ENCODE measurements around the gene MAFG. TPM values are rescaled to one million over a fixed set of nuclear protein-coding genes. Genes with fewer than 3 reads are reported as not detected.

The MAFG gene
- total and polyA plus RNA-seq, 2 of the 13 experiments (the other 11 are each of a cell fraction or from before 2014, with no cell fraction given), result 14.5 to 20.0 TPM

DNA sequence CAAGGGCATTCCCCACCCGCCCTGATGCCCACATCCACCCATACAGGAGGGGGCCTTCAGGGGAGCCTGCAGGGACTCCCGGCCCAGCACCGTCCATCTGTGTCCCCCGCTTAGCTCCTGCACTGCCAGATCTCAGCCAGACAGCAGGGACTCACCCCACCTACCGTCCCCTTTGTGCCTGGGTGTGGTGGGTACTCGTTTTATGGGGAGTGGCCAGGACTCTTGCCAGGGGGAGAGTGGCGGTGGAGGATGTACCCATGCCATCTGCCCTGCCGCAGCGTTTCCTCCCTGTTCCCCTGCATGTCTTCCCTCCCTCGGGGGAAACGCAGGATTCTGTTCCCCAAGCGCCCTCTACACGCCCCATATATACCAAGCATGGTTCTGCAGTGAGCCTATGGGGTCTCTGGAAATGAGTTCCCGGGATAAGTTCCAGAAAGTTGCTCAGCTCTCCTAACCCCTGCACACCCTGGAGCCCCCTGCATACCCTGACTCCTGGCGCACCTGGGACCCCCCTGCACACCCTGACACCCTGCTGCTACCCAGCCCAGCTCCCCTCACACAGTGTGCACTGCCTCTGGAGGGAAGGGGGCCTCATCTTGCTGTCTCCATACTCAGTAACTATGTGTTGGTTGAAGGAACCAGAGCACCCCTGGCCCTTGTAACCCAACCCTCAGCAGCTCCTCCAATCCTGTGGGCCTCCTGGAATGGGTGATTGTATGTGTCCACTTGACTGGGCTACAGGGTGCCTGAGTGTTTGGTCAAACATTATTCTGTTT is 4.2 kb upstream of the MAFG start (continued):
- TF ChIP-seq, protein P1, sequence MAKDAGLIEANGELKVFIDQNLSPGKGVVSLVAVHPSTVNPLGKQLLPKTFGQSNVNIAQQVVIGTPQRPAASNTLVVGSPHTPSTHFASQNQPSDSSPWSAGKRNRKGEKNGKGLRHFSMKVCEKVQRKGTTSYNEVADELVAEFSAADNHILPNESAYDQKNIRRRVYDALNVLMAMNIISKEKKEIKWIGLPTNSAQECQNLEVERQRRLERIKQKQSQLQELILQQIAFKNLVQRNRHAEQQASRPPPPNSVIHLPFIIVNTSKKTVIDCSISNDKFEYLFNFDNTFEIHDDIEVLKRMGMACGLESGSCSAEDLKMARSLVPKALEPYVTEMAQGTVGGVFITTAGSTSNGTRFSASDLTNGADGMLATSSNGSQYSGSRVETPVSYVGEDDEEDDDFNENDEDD (CRISPR knock-in tag; IDR thresholded peaks at IDR 0.05; ENCODE audit: borderline replicate concordance), result peak; percentile 20; the same call in 1 of the 2 replicates
- TF ChIP-seq ZNF510 (CRISPR knock-in tag; IDR thresholded peaks at IDR 0.05; ENCODE audit: low read depth) (0 out of 2 replicates have a peak, but pooled peaks have one; percentile 30), TARDBP (CRISPR knock-in tag; IDR thresholded peaks at IDR 0.05) (peak; percentile 61), ZNF75D (CRISPR knock-in tag; IDR thresholded peaks at IDR 0.05; ENCODE audit: borderline replicate concordance) (peak; percentile 79; the same call in 1 of the 2 replicates), PRMT3 (CRISPR knock-in tag; IDR thresholded peaks at IDR 0.05; ENCODE audit: borderline replicate concordance, low read depth) (no peak), MTA1 (CRISPR knock-in tag; IDR thresholded peaks at IDR 0.05; ENCODE audit: borderline replicate concordance) (0 out of 2 replicates have a peak, but pooled peaks have one; percentile 17), REL (CRISPR knock-in tag; conservative IDR thresholded peaks at IDR 0.05) (0 out of 2 replicates have a peak, but pooled peaks have one; percentile 68), KLF13 (CRISPR knock-in tag; IDR thresholded peaks at IDR 0.05) (peak; percentile 51; the same call in 1 of the 2 replicates), HNRNPL (IDR thresholded peaks at IDR 0.05; ENCODE audit: low read depth, low read length) (peak; percentile 57; the same call in 1 of the 2 replicates), SRY (CRISPR knock-in tag; IDR thresholded peaks at IDR 0.05) (0 out of 2 replicates have a peak, but pooled peaks have one; percentile 43), PAF1 (CRISPR knock-in tag; IDR thresholded peaks at IDR 0.05) (peak; percentile 23), ZNF251 (CRISPR knock-in tag; IDR thresholded peaks at IDR 0.05) (no peak), SALL1 (CRISPR knock-in tag; IDR thresholded peaks at IDR 0.05) (peak; percentile 30; the same call in 1 of the 2 replicates), ATF7 (IDR thresholded peaks at IDR 0.05) (no peak), ATF7 (CRISPR knock-in tag; IDR thresholded peaks at IDR 0.05) (peak; percentile 60; the same call in 1 of the 2 replicates)
- TF ChIP-seq, protein P2, sequence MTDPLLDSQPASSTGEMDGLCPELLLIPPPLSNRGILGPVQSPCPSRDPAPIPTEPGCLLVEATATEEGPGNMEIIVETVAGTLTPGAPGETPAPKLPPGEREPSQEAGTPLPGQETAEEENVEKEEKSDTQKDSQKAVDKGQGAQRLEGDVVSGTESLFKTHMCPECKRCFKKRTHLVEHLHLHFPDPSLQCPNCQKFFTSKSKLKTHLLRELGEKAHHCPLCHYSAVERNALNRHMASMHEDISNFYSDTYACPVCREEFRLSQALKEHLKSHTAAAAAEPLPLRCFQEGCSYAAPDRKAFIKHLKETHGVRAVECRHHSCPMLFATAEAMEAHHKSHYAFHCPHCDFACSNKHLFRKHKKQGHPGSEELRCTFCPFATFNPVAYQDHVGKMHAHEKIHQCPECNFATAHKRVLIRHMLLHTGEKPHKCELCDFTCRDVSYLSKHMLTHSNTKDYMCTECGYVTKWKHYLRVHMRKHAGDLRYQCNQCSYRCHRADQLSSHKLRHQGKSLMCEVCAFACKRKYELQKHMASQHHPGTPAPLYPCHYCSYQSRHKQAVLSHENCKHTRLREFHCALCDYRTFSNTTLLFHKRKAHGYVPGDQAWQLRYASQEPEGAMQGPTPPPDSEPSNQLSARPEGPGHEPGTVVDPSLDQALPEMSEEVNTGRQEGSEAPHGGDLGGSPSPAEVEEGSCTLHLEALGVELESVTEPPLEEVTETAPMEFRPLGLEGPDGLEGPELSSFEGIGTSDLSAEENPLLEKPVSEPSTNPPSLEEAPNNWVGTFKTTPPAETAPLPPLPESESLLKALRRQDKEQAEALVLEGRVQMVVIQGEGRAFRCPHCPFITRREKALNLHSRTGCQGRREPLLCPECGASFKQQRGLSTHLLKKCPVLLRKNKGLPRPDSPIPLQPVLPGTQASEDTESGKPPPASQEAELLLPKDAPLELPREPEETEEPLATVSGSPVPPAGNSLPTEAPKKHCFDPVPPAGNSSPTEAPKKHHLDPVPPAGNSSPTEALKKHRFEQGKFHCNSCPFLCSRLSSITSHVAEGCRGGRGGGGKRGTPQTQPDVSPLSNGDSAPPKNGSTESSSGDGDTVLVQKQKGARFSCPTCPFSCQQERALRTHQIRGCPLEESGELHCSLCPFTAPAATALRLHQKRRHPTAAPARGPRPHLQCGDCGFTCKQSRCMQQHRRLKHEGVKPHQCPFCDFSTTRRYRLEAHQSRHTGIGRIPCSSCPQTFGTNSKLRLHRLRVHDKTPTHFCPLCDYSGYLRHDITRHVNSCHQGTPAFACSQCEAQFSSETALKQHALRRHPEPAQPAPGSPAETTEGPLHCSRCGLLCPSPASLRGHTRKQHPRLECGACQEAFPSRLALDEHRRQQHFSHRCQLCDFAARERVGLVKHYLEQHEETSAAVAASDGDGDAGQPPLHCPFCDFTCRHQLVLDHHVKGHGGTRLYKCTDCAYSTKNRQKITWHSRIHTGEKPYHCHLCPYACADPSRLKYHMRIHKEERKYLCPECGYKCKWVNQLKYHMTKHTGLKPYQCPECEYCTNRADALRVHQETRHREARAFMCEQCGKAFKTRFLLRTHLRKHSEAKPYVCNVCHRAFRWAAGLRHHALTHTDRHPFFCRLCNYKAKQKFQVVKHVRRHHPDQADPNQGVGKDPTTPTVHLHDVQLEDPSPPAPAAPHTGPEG (CRISPR knock-in tag; IDR thresholded peaks at IDR 0.05), result 0 out of 2 replicates have a peak, but pooled peaks have one; percentile 0
- TF ChIP-seq, protein P3, sequence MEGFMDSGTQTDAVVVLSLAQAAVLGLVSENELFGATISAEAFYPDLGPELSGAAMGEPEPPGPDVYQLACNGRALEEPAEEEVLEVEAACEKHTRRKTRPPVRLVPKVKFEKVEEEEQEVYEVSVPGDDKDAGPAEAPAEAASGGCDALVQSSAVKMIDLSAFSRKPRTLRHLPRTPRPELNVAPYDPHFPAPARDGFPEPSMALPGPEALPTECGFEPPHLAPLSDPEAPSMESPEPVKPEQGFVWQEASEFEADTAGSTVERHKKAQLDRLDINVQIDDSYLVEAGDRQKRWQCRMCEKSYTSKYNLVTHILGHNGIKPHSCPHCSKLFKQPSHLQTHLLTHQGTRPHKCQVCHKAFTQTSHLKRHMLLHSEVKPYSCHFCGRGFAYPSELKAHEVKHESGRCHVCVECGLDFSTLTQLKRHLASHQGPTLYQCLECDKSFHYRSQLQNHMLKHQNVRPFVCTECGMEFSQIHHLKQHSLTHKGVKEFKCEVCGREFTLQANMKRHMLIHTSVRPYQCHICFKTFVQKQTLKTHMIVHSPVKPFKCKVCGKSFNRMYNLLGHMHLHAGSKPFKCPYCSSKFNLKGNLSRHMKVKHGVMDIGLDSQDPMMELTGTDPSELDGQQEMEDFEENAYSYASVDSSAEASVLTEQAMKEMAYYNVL (CRISPR knock-in tag; IDR thresholded peaks at IDR 0.05; ENCODE audit: borderline replicate concordance), result 0 out of 2 replicates have a peak, but pooled peaks have one; percentile 40
- TF ChIP-seq, protein P4, sequence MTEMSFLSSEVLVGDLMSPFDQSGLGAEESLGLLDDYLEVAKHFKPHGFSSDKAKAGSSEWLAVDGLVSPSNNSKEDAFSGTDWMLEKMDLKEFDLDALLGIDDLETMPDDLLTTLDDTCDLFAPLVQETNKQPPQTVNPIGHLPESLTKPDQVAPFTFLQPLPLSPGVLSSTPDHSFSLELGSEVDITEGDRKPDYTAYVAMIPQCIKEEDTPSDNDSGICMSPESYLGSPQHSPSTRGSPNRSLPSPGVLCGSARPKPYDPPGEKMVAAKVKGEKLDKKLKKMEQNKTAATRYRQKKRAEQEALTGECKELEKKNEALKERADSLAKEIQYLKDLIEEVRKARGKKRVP (CRISPR knock-in tag; IDR thresholded peaks at IDR 0.05), result peak in 1 of 2 experiments; percentile 26; a peak in 1 of 4 replicates

Data from HepG2 (cell line).